ENCODE data around the gene CTSF. TPM values are rescaled to one million over a fixed set of nuclear protein-coding genes. Genes with fewer than 3 reads are reported as not detected.

The CTSF gene
- total RNA-seq, 1 experiment from 2014 or later = 11.8 TPM

DNA sequence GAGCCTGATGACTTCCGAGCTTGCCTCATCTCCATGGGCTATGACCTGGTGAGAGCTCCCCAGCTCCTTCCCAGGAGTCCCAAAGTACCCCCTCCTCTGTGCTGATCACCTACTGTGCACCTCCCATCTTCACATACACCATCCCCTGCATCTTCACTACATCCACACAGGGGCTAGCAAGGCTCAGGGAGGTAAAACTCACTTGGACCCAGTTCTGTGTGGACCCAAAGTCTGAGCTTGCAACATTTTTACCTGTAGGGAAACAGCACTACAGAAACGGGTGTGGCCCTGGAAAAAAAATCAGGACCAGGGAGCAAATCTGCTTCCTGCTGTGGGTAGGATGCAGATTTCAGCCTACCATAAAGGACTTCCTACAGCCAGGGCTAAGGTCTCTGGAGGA, 6.1 kb downstream of the CTSF start:
- DNase-seq (ENCODE audit: unreplicated experiment) = no peak
- CTCF ChIA-PET = interaction anchor here (0.5 to 0.6 kb wide), 5 partner anchors 133 to 1110 kb away, joined by 3 to 5 read pairs (median 3); no protein-coding TSS in a partner anchor
- Mint-ChIP-seq H3K36me3 (ENCODE audit: insufficient read depth, unreplicated experiment) (no peaks in the 10 kb centered on the region), H3K4me3 (ENCODE audit: unreplicated experiment) (no peak overlapping the region), H3K27me3 (ENCODE audit: insufficient read depth, unreplicated experiment) (no peaks in the 10 kb centered on the region), H3K27ac (ENCODE audit: low read depth, unreplicated experiment) (no peak overlapping the region), H3K4me1 (ENCODE audit: insufficient read depth, unreplicated experiment) (no peaks in the 10 kb centered on the region), H3K9me3 (ENCODE audit: unreplicated experiment) (no peaks in the 10 kb centered on the region)
- TF ChIP-seq, protein P1, sequence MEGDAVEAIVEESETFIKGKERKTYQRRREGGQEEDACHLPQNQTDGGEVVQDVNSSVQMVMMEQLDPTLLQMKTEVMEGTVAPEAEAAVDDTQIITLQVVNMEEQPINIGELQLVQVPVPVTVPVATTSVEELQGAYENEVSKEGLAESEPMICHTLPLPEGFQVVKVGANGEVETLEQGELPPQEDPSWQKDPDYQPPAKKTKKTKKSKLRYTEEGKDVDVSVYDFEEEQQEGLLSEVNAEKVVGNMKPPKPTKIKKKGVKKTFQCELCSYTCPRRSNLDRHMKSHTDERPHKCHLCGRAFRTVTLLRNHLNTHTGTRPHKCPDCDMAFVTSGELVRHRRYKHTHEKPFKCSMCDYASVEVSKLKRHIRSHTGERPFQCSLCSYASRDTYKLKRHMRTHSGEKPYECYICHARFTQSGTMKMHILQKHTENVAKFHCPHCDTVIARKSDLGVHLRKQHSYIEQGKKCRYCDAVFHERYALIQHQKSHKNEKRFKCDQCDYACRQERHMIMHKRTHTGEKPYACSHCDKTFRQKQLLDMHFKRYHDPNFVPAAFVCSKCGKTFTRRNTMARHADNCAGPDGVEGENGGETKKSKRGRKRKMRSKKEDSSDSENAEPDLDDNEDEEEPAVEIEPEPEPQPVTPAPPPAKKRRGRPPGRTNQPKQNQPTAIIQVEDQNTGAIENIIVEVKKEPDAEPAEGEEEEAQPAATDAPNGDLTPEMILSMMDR (IDR thresholded peaks at IDR 0.05; ENCODE audit: unreplicated experiment) = no peak
- POLR2A ChIA-PET = interaction anchor here (0.6 to 2.4 kb wide), 3 partner anchors 55 to 774 kb away, joined by 3 to 8 read pairs (median 3); partner anchors contain the start of genes RBM14 and RBM4
- intact Hi-C loops (cut with micrococcal nuclease) = no loop called here
- BruUV-seq (replicated peaks) = no TSS peak

DNA sequence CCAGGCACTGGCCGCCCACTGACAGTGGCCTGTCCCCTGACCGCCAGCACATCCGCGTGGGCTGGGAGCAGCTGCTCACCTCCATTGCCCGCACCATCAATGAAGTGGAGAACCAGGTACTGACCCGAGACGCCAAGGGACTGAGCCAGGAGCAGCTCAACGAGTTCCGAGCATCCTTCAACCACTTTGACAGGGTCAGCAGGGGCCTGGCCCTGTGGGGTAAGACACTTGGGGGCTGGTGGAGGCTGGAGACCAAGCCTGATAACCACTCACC, 6.5 kb downstream of the CTSF start:
- H3K9me3 Mint-ChIP-seq (ENCODE audit: unreplicated experiment) = no peaks in the 10 kb centered on the region
- TF ChIP-seq, protein P1 (IDR thresholded peaks at IDR 0.05; ENCODE audit: unreplicated experiment) = no peak
- H3K36me3 Mint-ChIP-seq (ENCODE audit: insufficient read depth, unreplicated experiment) = no peaks in the 10 kb centered on the region
- no peaks in the 10 kb centered on the region for H3K4me1 Mint-ChIP-seq (ENCODE audit: insufficient read depth, unreplicated experiment)
- H3K27me3 Mint-ChIP-seq (ENCODE audit: insufficient read depth, unreplicated experiment) = no peaks in the 10 kb centered on the region
- intact Hi-C loops (cut with micrococcal nuclease) = no loop called here
- POLR2A ChIA-PET = interaction anchor here (0.6 to 2.4 kb wide), 4 partner anchors 55 to 774 kb away, joined by 3 to 8 read pairs (median 3); partner anchors contain the start of genes RBM14 and RBM4
- BruUV-seq (replicated peaks) = no TSS peak
- CTCF ChIA-PET = interaction anchor here (0.6 to 0.9 kb wide), 2 partner anchors 198 to 303 kb away, joined by 3 to 4 read pairs; no protein-coding TSS in a partner anchor
- no peak overlapping the region for H3K27ac Mint-ChIP-seq (ENCODE audit: low read depth, unreplicated experiment)
- H3K4me3 Mint-ChIP-seq (ENCODE audit: unreplicated experiment) = no peak overlapping the region
- DNase-seq (ENCODE audit: unreplicated experiment) = no peak

GRCh38 chr11:66561178-66561974, 7.0 kb downstream of the CTSF start:
- Mint-ChIP-seq H3K4me1 (ENCODE audit: insufficient read depth, unreplicated experiment) (no peaks in the 10 kb centered on the region), H3K27me3 (ENCODE audit: insufficient read depth, unreplicated experiment) (no peaks in the 10 kb centered on the region), H3K9me3 (ENCODE audit: unreplicated experiment) (no peaks in the 10 kb centered on the region), H3K4me3 (ENCODE audit: unreplicated experiment) (no peak overlapping the region), H3K36me3 (ENCODE audit: insufficient read depth, unreplicated experiment) (no peaks in the 10 kb centered on the region), H3K27ac (ENCODE audit: low read depth, unreplicated experiment) (no peak overlapping the region)
- intact Hi-C loops (cut with micrococcal nuclease) = no loop called here
- POLR2A ChIA-PET = interaction anchor here (0.6 to 2.4 kb wide), 5 partner anchors 55 to 775 kb away, joined by 3 to 8 read pairs (median 3); partner anchors contain the start of genes RBM14 and RBM4
- TF ChIP-seq, protein P1 (IDR thresholded peaks at IDR 0.05; ENCODE audit: unreplicated experiment) = no peak
- CTCF ChIA-PET = interaction anchor here (0.6 to 0.9 kb wide), 4 partner anchors 176 to 303 kb away, joined by 3 to 5 read pairs (median 4); no protein-coding TSS in a partner anchor
- BruUV-seq (replicated peaks) = no TSS peak
- DNase-seq (ENCODE audit: unreplicated experiment) = no peak

DNA sequence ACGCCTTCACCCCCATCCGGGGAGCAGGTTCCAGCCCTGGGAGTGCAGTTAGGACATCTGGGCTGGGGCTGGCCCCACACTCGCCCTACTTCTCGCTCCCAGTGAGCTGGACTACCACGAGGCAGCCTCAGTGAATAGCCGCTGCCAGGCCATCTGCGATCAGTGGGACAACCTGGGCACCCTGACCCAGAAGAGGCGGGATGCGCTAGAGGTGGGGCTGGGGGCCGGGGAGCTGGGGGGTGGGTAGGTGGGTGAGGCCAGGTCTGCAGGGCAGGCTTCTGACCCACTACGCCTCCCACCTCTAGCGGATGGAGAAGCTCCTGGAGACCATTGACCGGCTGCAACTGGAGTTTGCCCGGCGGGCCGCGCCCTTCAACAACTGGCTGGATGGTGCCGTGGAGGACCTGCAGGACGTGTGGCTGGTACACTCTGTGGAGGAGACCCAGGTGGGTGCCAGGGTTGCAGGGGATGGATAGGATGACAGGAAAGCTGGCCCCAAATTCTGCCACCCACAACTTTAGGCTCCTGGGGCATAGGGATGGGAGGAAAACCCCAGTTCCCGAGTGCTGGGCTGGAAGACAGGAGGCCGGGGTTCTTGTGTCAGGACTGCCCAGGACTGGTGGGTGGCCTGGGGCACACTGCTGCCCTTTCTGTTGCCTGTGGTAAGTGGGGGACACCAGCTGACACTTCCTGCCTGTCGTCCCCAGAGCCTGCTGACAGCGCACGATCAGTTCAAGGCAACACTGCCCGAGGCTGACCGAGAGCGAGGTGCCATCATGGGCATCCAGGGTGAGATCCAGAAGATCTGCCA, 8.3 kb downstream of the CTSF start:
- H3K9me3 Mint-ChIP-seq (ENCODE audit: unreplicated experiment) = no peaks in the 10 kb centered on the region
- TF ChIP-seq, protein P1 (IDR thresholded peaks at IDR 0.05; ENCODE audit: unreplicated experiment) = no peak
- no peaks in the 10 kb centered on the region for H3K27me3 Mint-ChIP-seq (ENCODE audit: insufficient read depth, unreplicated experiment)
- intact Hi-C loops (cut with micrococcal nuclease) = no loop called here
- H3K4me3 Mint-ChIP-seq (ENCODE audit: unreplicated experiment) = no peak overlapping the region
- no peaks in the 10 kb centered on the region for H3K4me1 Mint-ChIP-seq (ENCODE audit: insufficient read depth, unreplicated experiment)
- no TSS peak for BruUV-seq (replicated peaks)
- POLR2A ChIA-PET = interaction anchor here (0.5 to 0.8 kb wide), 2 partner anchors 560 to 743 kb away, joined by 3 read pairs; partner anchors contain the start of gene SSH3
- no peak for DNase-seq (ENCODE audit: unreplicated experiment)
- no peak overlapping the region for H3K27ac Mint-ChIP-seq (ENCODE audit: low read depth, unreplicated experiment)
- CTCF ChIA-PET = interaction anchor here (0.6 kb wide), 1 partner anchor 18 kb away, joined by 3 read pairs; no protein-coding TSS in a partner anchor
- no peaks in the 10 kb centered on the region for H3K36me3 Mint-ChIP-seq (ENCODE audit: insufficient read depth, unreplicated experiment)

All from MCF 10A (cell line).